H1 (cell line): ENCODE results near the gene FNDC10. TPM values are rescaled to one million over a fixed set of nuclear protein-coding genes. Genes with fewer than 3 reads are reported as not detected.

Experiments
- CTBP2 ChIP-seq: IDR thresholded peaks from 2 replicates; pipeline ENCODE4 v1.7.0; 2011; ENCODE audit warnings: borderline replicate concordance, mild to moderate bottlenecking, moderate library complexity, mixed read lengths, low read length; ENCODE audit not compliant: insufficient read depth, insufficient read length
- POLR2AphosphoS5 ChIP-seq: IDR thresholded peaks from 2 replicates; pipeline ENCODE4 v1.6.1; 2011; ENCODE audit warnings: low read depth, low read length
- polyA plus RNA-seq, 7 experiments: library from polyadenylated mRNA; depleted of rRNA in 3 of 7; stranded (reverse) in 5 of 7; unstranded in 2 of 7; fragments of >200 nt in 5 of 7; fragments of 200-250 nt in 2 of 7; gene quantifications; 1 replicate in 5 of 7; 2 replicates in 1 of 7; 4 replicates in 1 of 7; pipeline versions ENCODE4 v1.2.1 to v1.2.3, GENCODE V29; 2011 to 2013; ENCODE audit warnings: missing spikeins in 2 of 7, mixed read lengths in 2 of 7
- total RNA-seq: library from RNA; stranded (reverse); fragmentation: NEBNext Ultra II Directional; extraction: Animal tissue kit (Norgen Biotek cat#: 25700); gene quantifications from 2 replicates; pipeline ENCODE4 v1.2.1, GENCODE V29; 2021
- TF ChIP-seq, protein P1 (sequence below): IDR thresholded peaks from 2 replicates; pipeline ENCODE4 v1.6.1; 2012; ENCODE audit warnings: low read length, inconsistent platforms

FNDC10 gene
- total and polyA plus RNA-seq, 2 of the 8 experiments (the other 6 are each of a cell fraction or from before 2014, with no cell fraction given), result 19.0 to 21.8 TPM

DNA sequence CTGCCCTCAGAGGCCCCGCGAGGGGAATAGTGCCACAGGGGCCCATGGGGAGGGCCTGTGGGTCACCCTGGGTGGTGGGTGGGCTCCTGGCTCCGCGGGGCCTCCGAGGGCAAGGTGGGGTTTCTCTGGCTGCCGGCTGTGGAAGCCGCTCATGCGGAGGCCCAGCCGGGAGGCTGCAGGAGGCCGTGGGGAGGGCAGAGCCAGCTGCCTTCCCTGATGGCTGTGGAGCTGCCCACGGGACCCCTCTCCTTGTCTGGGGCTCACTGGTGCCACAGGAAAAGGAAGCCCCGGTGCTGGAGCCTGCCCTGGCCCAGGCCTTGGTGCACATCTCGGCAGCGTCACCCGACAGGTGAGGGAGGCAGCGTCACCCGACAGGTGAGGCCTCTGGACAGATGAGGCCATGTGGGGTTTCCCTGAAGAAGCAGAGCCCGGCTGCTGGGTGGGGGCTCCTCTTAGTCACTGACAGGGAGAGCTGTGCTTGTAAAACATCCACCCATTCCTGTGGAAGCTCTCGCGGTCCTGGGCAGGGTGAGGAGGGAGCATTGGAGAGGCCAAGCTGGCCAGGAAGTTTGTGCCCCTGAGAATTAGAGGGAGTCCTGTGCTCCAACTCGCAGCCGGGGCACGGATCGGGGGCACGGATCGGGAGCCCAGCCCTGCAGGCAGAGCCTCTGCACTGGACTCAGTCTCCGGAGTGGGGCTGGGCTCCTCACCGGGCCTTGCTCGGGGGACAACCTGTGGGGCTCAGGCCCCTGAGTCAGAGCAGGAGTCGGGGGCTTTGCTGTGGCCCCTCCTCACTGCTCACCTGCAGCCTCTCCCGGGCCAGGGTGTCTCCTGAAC, 21.5 kb upstream of the FNDC10 start (continued):
- TF ChIP-seq, protein P1, sequence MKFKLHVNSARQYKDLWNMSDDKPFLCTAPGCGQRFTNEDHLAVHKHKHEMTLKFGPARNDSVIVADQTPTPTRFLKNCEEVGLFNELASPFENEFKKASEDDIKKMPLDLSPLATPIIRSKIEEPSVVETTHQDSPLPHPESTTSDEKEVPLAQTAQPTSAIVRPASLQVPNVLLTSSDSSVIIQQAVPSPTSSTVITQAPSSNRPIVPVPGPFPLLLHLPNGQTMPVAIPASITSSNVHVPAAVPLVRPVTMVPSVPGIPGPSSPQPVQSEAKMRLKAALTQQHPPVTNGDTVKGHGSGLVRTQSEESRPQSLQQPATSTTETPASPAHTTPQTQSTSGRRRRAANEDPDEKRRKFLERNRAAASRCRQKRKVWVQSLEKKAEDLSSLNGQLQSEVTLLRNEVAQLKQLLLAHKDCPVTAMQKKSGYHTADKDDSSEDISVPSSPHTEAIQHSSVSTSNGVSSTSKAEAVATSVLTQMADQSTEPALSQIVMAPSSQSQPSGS, result no peak
- TF ChIP-seq POLR2AphosphoS5 (no peak), CTBP2 (no peak)
